ENCODE data around the gene DDRGK1.

DDRGK1 gene

DNA sequence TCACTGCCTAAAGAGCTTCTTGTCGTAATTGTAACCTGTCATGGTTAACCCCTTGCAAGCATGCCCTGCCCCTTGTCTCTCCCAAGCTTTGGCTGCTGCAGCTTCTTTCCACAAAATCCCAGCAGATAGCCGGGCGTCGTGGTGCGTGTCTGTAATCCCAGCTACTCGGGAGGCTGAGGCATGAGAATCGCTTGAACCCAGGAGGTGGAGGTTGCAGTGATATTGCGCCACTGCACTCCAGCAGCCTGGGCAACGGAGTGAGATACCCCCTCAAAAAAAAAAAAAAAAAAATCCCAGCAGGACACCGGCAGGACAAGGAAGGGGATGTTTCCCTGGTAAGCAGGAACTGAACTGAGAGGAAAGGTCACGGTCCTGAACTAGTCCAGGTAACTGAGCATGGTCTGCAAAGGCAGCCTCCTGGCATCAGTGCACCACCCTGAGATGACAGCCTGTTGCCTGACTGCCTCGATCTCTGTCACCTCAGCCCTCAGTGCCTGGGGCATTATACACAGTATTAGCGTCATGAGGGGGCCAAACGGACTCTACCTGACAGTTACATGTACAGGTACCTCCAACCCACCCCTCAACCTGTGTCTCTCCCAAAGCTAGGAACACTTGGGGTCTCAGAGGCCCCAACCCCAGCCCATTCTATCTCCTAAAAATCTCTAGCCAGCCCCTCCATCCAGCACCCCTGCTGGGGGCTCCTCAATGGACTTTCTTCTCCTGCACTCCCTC lies 32.9 kb downstream of the DDRGK1 start:
- no peak for DNase-seq (ENCODE audit: low read depth)
- TF ChIP-seq, protein P1, sequence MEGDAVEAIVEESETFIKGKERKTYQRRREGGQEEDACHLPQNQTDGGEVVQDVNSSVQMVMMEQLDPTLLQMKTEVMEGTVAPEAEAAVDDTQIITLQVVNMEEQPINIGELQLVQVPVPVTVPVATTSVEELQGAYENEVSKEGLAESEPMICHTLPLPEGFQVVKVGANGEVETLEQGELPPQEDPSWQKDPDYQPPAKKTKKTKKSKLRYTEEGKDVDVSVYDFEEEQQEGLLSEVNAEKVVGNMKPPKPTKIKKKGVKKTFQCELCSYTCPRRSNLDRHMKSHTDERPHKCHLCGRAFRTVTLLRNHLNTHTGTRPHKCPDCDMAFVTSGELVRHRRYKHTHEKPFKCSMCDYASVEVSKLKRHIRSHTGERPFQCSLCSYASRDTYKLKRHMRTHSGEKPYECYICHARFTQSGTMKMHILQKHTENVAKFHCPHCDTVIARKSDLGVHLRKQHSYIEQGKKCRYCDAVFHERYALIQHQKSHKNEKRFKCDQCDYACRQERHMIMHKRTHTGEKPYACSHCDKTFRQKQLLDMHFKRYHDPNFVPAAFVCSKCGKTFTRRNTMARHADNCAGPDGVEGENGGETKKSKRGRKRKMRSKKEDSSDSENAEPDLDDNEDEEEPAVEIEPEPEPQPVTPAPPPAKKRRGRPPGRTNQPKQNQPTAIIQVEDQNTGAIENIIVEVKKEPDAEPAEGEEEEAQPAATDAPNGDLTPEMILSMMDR (IDR thresholded peaks at IDR 0.05; ENCODE audit: low read depth, low read length, missing control alignments) = no peak
- in situ Hi-C loops (cut with HindIII; ENCODE audit: low sequenced_read_pairs) = no loop called here
- no peak overlapping the region for H3K4me3 ChIP-seq (ENCODE audit: low read depth, low read length)

DNA sequence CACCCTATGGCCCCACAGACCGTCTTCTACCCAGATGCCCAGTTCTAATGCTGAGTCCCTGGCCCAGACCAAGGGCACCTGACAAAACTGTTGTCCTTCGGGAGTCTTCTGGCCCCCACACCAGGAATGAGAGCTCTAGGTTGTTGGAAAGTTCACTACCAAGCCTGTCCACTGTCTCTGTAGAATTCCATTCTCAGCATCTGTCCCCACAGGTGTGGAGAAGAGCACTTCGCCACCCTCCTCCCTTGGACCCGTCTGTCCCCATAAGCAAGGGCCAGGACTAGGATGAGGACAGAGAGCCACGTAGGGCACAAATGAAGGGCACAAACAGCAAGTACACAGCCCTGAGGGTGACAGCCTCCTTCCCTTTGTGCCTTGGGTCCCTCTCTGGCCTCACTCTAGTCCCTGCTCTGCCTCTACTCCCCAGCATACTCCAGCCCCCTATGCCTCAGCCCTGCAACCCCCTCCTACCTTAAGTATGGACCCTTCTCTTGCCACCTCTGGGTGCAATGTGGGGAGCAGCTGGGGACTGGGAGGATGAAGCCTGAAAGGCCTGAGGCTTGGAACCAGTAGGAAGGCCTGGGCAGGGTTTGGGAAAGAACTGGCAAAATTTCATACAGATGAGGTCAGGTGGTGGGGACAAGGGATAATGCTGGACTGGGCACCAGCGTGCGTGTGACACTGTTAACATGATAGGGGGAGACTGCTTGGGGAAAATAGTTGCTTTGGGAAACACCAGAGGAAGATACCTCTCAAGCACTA lies 35.5 kb downstream of the DDRGK1 start:
- in situ Hi-C loops (cut with HindIII; ENCODE audit: low sequenced_read_pairs) = no loop called here
- no peak overlapping the region for H3K4me3 ChIP-seq (ENCODE audit: low read depth, low read length)
- TF ChIP-seq, protein P1 (IDR thresholded peaks at IDR 0.05; ENCODE audit: low read depth, low read length, missing control alignments) = no peak
- no peak for DNase-seq (ENCODE audit: low read depth)

- in situ Hi-C loops (cut with HindIII; ENCODE audit: low sequenced_read_pairs) = no loop called here
- DNase-seq (ENCODE audit: low read depth) = no peak
These were observed 36.2 kb downstream of the DDRGK1 start for GRCh38 chr20:3168079-3168828.

DNA sequence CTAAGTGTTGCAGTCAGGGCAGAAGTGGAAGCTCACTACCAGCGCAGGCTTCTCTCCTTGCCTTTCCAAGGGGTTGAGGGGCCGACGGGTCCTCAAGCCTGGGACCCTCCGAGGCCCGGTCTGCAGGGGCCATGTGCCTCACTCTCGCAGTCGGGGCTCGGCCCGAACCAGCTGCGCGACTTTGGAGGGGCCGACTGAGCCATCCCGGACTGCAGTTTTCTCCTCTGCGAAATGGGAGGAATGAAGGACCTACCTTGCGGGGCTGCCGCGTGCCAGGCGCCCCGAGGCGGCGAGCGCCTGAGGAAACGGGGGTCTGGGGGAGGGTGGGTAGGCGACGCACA lies 36.8 kb downstream of the DDRGK1 start:
- no peak overlapping the region for H3K4me3 ChIP-seq (ENCODE audit: low read depth, low read length)
- in situ Hi-C loops (cut with HindIII; ENCODE audit: low sequenced_read_pairs) = no loop called here
- no peak for DNase-seq (ENCODE audit: low read depth)
- TF ChIP-seq, protein P1 (IDR thresholded peaks at IDR 0.05; ENCODE audit: low read depth, low read length, missing control alignments) = no peak

More at GRCh38 chr20:3168079-3168828, 36.2 kb downstream of the DDRGK1 start:
- TF ChIP-seq, protein P1 (IDR thresholded peaks at IDR 0.05; ENCODE audit: low read depth, low read length, missing control alignments) = no peak
- H3K4me3 ChIP-seq (ENCODE audit: low read depth, low read length) = no peak overlapping the region

- no peak overlapping the region for H3K4me3 ChIP-seq (ENCODE audit: low read depth, low read length)
- TF ChIP-seq, protein P1 (IDR thresholded peaks at IDR 0.05; ENCODE audit: low read depth, low read length, missing control alignments) = no peak
- in situ Hi-C loops (cut with HindIII; ENCODE audit: low sequenced_read_pairs) = no loop called here
These were observed 37.6 kb downstream of the DDRGK1 start for GRCh38 chr20:3166913-3167342.

DNA sequence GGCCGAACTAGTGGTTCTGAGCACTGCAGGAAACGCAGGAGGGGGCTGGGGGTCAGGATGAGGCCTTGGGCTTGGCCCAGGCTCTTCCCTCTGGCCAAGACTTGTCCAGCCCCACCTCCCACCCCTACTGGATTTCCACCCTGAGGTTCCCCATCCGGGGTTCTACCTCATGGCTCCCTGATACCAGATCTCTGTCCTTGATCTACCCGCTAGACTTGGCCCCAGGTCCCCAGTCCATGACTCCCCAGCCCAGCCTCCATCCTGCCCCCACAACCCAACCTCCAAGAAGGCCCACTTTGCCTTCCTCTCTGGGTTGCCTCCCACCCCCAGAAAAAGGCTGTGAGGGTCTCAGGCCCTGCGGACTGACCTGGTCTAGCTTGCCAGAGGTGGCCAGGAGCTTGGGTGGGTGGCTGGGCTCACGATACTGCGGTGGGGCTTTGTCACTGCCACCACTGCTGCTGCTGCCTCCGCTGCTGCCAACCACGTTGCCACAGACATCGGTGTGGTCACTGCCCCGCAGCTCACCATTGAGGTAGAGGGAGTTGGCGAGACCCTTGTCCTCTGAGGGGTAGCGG lies 38.1 kb downstream of the DDRGK1 start:
- H3K4me3 ChIP-seq (ENCODE audit: low read depth, low read length) = no peak overlapping the region
- TF ChIP-seq, protein P1 (IDR thresholded peaks at IDR 0.05; ENCODE audit: low read depth, low read length, missing control alignments) = no peak
- in situ Hi-C loops (cut with HindIII; ENCODE audit: low sequenced_read_pairs) = no loop called here
- DNase-seq (ENCODE audit: low read depth) = no peak

More at GRCh38 chr20:3166913-3167342, 37.6 kb downstream of the DDRGK1 start:
- DNase-seq (ENCODE audit: low read depth) = no peak

All from astrocyte of the cerebellum (primary cell).